ENCODE data around the gene MAGEA3. TPM values are rescaled to one million over a fixed set of nuclear protein-coding genes. Genes with fewer than 3 reads are reported as not detected.
A peak's percentile ranks its signal among the peaks of the same experiment; 100 is the strongest.
"Not testable (repeated sequence)": the region's sequence is repeated elsewhere in the genome, so short reads cannot be mapped to it uniquely, and the experiment has no call there.

MAGEA3 gene
- total RNA-seq (2014; rRNA removed; shearing (Covaris generic)): 93.5 and 116 TPM in 2 replicates

GRCh38 chrX:152697952-152698931, at the start of gene MAGEA3:
TSS of gene MAGEA3 (plus strand) at chrX:152698794. CDS start at chrX:152700833, 2,039 bp downstream.
- DNase-seq (ENCODE audit: low read depth): not testable (repeated sequence)

GRCh38 chrX:152652060-152652459, 46.5 kb upstream of the MAGEA3 start:
- DNase-seq (ENCODE audit: low read depth): no peak

GRCh38 chrX:152652467-152652866, 46.1 kb upstream of the MAGEA3 start:
- no peak for DNase-seq (ENCODE audit: low read depth)

- DNase-seq (ENCODE audit: low read depth): no peak
These were observed 42.5 kb upstream of the MAGEA3 start for GRCh38 chrX:152656087-152656486.

GRCh38 chrX:152656890-152657289, 41.7 kb upstream of the MAGEA3 start:
- DNase-seq (ENCODE audit: low read depth): no peak

- no peak for DNase-seq (ENCODE audit: low read depth)
These were observed 40.3 kb upstream of the MAGEA3 start for GRCh38 chrX:152658302-152658701.

- no peak for DNase-seq (ENCODE audit: low read depth)
These were observed 35.5 kb upstream of the MAGEA3 start for GRCh38 chrX:152663086-152663485.

GRCh38 chrX:152674135-152674534, 24.5 kb upstream of the MAGEA3 start:
- no peak for DNase-seq (ENCODE audit: low read depth)

- DNase-seq (ENCODE audit: low read depth): not testable (repeated sequence)
These were observed 23.9 kb upstream of the MAGEA3 start for GRCh38 chrX:152674652-152675051.

GRCh38 chrX:152681012-152681411, 17.6 kb upstream of the MAGEA3 start:
- not testable (repeated sequence) for DNase-seq (ENCODE audit: low read depth)

GRCh38 chrX:152700390-152700789, 1.8 kb downstream of the MAGEA3 start:
- not testable (repeated sequence) for DNase-seq (ENCODE audit: low read depth)

GRCh38 chrX:152706500-152706899, 7.9 kb downstream of the MAGEA3 start:
- DNase-seq (ENCODE audit: low read depth): not testable (repeated sequence)

GRCh38 chrX:152709173-152709572, 10.6 kb downstream of the MAGEA3 start, which contains the start of gene CSAG2:
TSS of gene CSAG2 (minus strand) at chrX:152709273. CDS start at chrX:152709112, 161 bp downstream.
- not testable (repeated sequence) for DNase-seq (ENCODE audit: low read depth)

GRCh38 chrX:152713195-152713594, 14.6 kb downstream of the MAGEA3 start:
- DNase-seq (ENCODE audit: low read depth): not testable (repeated sequence)

- DNase-seq (ENCODE audit: low read depth): not testable (repeated sequence)
These were observed 15.5 kb downstream of the MAGEA3 start, which contains the start of gene MAGEA2B for GRCh38 chrX:152713815-152714787. TSS of gene MAGEA2B (plus strand) at chrX:152714628. CDS start at chrX:152717107, 2,479 bp downstream.

GRCh38 chrX:152725409-152725808, 26.8 kb downstream of the MAGEA3 start:
- DNase-seq (ENCODE audit: low read depth): no peak

GRCh38 chrX:152733261-152733975, 34.8 kb downstream of the MAGEA3 start, which contains the start of the genes CSAG1 and MAGEA12:
TSS of gene CSAG1 (minus strand) at chrX:152733721. CDS start at chrX:152732460, 1,261 bp downstream.
TSS of gene MAGEA12 (plus strand) at chrX:152733757. CDS start at chrX:152736162, 2,405 bp downstream.
- DNase-seq (ENCODE audit: low read depth): peak; percentile 85

GRCh38 chrX:152734143-152734858, 35.7 kb downstream of the MAGEA3 start:
- not testable (repeated sequence) for DNase-seq (ENCODE audit: low read depth)

GRCh38 chrX:152735101-152735500, 36.5 kb downstream of the MAGEA3 start:
- DNase-seq (ENCODE audit: low read depth): no peak
